A673 (cell line): ENCODE measurements around the gene GMFB.
"Not testable (repeated sequence)": the region's sequence is repeated elsewhere in the genome, so short reads cannot be mapped to it uniquely, and the experiment has no call there.

ENCODE experiments used
- EZH2 ChIP-seq: fragments of 200-600 bp; sonication (generic); IDR thresholded peaks from 2 replicates; pipeline ENCODE4 v1.6.1; 2017; ENCODE audit warnings: borderline replicate concordance, low read depth, mild to moderate bottlenecking, mixed read lengths, antibody characterized with exemption, low read length; ENCODE audit not compliant: poor library complexity, severe bottlenecking
- TF ChIP-seq, protein P1 (sequence below): fragments of 300-800, 200-600 bp; sonication (generic); conservative IDR thresholded peaks from 2 replicates; pipeline ENCODE4 v1.5.1; 2017; ENCODE audit warnings: low read depth, mild to moderate bottlenecking, antibody characterized with exemption, low read length, moderate library complexity, mixed read lengths

- TF ChIP-seq, protein P1, sequence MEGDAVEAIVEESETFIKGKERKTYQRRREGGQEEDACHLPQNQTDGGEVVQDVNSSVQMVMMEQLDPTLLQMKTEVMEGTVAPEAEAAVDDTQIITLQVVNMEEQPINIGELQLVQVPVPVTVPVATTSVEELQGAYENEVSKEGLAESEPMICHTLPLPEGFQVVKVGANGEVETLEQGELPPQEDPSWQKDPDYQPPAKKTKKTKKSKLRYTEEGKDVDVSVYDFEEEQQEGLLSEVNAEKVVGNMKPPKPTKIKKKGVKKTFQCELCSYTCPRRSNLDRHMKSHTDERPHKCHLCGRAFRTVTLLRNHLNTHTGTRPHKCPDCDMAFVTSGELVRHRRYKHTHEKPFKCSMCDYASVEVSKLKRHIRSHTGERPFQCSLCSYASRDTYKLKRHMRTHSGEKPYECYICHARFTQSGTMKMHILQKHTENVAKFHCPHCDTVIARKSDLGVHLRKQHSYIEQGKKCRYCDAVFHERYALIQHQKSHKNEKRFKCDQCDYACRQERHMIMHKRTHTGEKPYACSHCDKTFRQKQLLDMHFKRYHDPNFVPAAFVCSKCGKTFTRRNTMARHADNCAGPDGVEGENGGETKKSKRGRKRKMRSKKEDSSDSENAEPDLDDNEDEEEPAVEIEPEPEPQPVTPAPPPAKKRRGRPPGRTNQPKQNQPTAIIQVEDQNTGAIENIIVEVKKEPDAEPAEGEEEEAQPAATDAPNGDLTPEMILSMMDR, result not testable (repeated sequence)
- not testable (repeated sequence) for TF ChIP-seq EZH2
Measured at GRCh38 chr14:54456820-54457608, 31.8 kb downstream of the GMFB start.
